Limb (tissue), 2 donors: ENCODE data around the gene BBOX1.

ENCODE experiments used
- DNase-seq, 2 donors: peaks; one replicate each; pipeline ENCODE4 v3.0.0-alpha.2; 2016; ENCODE audit errors: extremely low spot score in 2 of 2

Gene BBOX1

GRCh38 chr11:27025312-27025955, 15.2 kb upstream of the BBOX1 start:
- no peak for DNase-seq

- no peak for DNase-seq
Observed at GRCh38 chr11:27025957-27026733, 14.5 kb upstream of the BBOX1 start.

GRCh38 chr11:27028561-27028965, 12.1 kb upstream of the BBOX1 start:
- peak in 1 of 2 donors; percentile 80 for DNase-seq

- no peak for DNase-seq
Observed at GRCh38 chr11:27029966-27030365, 10.6 kb upstream of the BBOX1 start.

- DNase-seq, result no peak
Observed at GRCh38 chr11:27031754-27032153, 8.9 kb upstream of the BBOX1 start.

GRCh38 chr11:27039873-27040272, 742 bp upstream of the BBOX1 start:
- DNase-seq, result no peak

- DNase-seq, result no peak
Observed at GRCh38 chr11:27041141-27041899, 705 bp downstream of the BBOX1 start.

GRCh38 chr11:27046956-27047355, 6.3 kb downstream of the BBOX1 start:
- no peak for DNase-seq

- no peak for DNase-seq
Observed at GRCh38 chr11:27052668-27053067, 12.1 kb downstream of the BBOX1 start.

GRCh38 chr11:27055065-27055682, 14.6 kb downstream of the BBOX1 start:
- no peak for DNase-seq

- DNase-seq, result no peak
Observed at GRCh38 chr11:27057091-27057780, 16.6 kb downstream of the BBOX1 start.

- DNase-seq, result no peak
Observed at GRCh38 chr11:27058456-27058855, 17.8 kb downstream of the BBOX1 start.

GRCh38 chr11:27059431-27059830, 18.8 kb downstream of the BBOX1 start:
- no peak for DNase-seq

GRCh38 chr11:27060816-27061460, 20.3 kb downstream of the BBOX1 start:
- peak in 1 of 2 donors; percentile 70 for DNase-seq

- peak in 1 of 2 donors; percentile 57 for DNase-seq
Observed at GRCh38 chr11:27061461-27061821, 20.8 kb downstream of the BBOX1 start.

GRCh38 chr11:27064086-27064485, 23.5 kb downstream of the BBOX1 start:
- no peak for DNase-seq

- DNase-seq, result no peak
Observed at GRCh38 chr11:27075192-27075591, 34.6 kb downstream of the BBOX1 start.

- no peak for DNase-seq
Observed at GRCh38 chr11:27075655-27076054, 35.0 kb downstream of the BBOX1 start.

GRCh38 chr11:27076121-27076589, 35.5 kb downstream of the BBOX1 start:
- peak in 1 of 2 donors; percentile 66 for DNase-seq

GRCh38 chr11:27081056-27081455, 40.4 kb downstream of the BBOX1 start:
- DNase-seq, result no peak

- no peak for DNase-seq
Observed at GRCh38 chr11:27083241-27083640, 42.6 kb downstream of the BBOX1 start.
